ENCODE results near the gene RABGAP1L. TPM values are rescaled to one million over a fixed set of nuclear protein-coding genes. Genes with fewer than 3 reads are reported as not detected.

Gene RABGAP1L
- total RNA-seq, 2 donors from 2014 or later = 148 to 174 TPM

- peaks cover 8% of the 10 kb centered on the region for H3K36me3 ChIP-seq
- H3K27me3 ChIP-seq = no peaks in the 10 kb centered on the region
- no peaks in the 10 kb centered on the region for H3K9me3 ChIP-seq
- TF ChIP-seq CTCF (IDR thresholded peaks at IDR 0.05) = peak in 1 of 2 donors; percentile 60
- no peak overlapping the region for H3K4me3 ChIP-seq
- no peak overlapping the region for H3K27ac ChIP-seq
- no peak for DNase-seq (ENCODE audit: low spot score)
- peaks cover 0 to 7% of the 10 kb centered on the region in 2 donors for H3K4me1 ChIP-seq
These were observed 98.8 kb downstream of the RABGAP1L start for GRCh38 chr1:174258148-174258550.

- Histone ChIP-seq H3K4me3 (no peak overlapping the region), H3K27ac (peak overlapping the region; percentile 12 to 22), H3K9me3 (no peaks in the 10 kb centered on the region), H3K4me1 (peaks cover 0 to 16% of the 10 kb centered on the region in 2 donors), H3K27me3 (no peaks in the 10 kb centered on the region), H3K36me3 (no peaks in the 10 kb centered on the region)
- peak; percentile 40 to 81 for TF ChIP-seq CTCF (IDR thresholded peaks at IDR 0.05)
- DNase-seq (ENCODE audit: low spot score) = no peak
These were observed 103.3 kb downstream of the RABGAP1L start for GRCh38 chr1:174262349-174263241.

- no peak overlapping the region for H3K27ac ChIP-seq
- H3K4me1 ChIP-seq = peaks cover 0 to 16% of the 10 kb centered on the region in 2 donors
- DNase-seq (ENCODE audit: low spot score) = no peak
- H3K9me3 ChIP-seq = no peaks in the 10 kb centered on the region
- TF ChIP-seq CTCF (IDR thresholded peaks at IDR 0.05) = no peak
- H3K4me3 ChIP-seq = no peak overlapping the region
- H3K27me3 ChIP-seq = no peaks in the 10 kb centered on the region
- no peaks in the 10 kb centered on the region for H3K36me3 ChIP-seq
These were observed 106.0 kb downstream of the RABGAP1L start for GRCh38 chr1:174265282-174265681.

GRCh38 chr1:174266476-174266875 is 107.2 kb downstream of the RABGAP1L start:
- DNase-seq (ENCODE audit: low spot score) = no peak
- Histone ChIP-seq H3K4me1 (peaks cover 0 to 16% of the 10 kb centered on the region in 2 donors), H3K4me3 (no peak overlapping the region), H3K36me3 (no peaks in the 10 kb centered on the region), H3K27me3 (no peaks in the 10 kb centered on the region), H3K27ac (no peak overlapping the region), H3K9me3 (no peaks in the 10 kb centered on the region)
- TF ChIP-seq CTCF (IDR thresholded peaks at IDR 0.05) = no peak

- no peak for TF ChIP-seq CTCF (IDR thresholded peaks at IDR 0.05)
- no peak overlapping the region for H3K4me3 ChIP-seq
- peak overlapping the region in 1 of 2 donors; percentile 18 for H3K27ac ChIP-seq
- no peaks in the 10 kb centered on the region for H3K36me3 ChIP-seq
- no peaks in the 10 kb centered on the region for H3K9me3 ChIP-seq
- peaks cover 0 to 16% of the 10 kb centered on the region in 2 donors for H3K4me1 ChIP-seq
- no peaks in the 10 kb centered on the region for H3K27me3 ChIP-seq
- DNase-seq (ENCODE audit: low spot score) = no peak
These were observed 107.8 kb downstream of the RABGAP1L start for GRCh38 chr1:174266991-174267612.
